ENCODE results near the gene PLA2G2C. TPM values are rescaled to one million over a fixed set of nuclear protein-coding genes. Genes with fewer than 3 reads are reported as not detected.
A peak's percentile ranks its signal among the peaks of the same experiment; 100 is the strongest.

The PLA2G2C gene
- total RNA-seq, 2 donors from 2014 or later = 0.27 TPM; not detected in 1

DNA sequence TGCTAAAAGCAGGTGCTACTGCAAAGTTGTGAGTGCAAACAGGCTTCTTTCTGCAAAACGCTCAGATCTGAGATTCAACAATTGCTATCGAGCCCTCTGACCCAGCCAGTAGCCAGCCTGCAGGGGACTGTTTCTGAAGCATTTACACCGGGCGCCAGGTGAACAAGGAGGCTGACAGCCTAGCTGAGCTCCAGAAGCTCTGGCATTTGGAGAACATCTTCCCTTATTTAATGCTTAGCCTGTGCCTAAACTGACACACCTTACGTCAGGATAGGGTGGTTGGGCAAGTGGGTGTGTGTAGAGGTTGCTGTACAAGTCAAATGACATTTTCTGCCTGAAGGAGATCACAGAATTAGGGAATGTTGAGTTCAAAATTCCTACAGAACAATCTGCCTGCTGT, 15.8 kb upstream of the PLA2G2C start:
- Histone ChIP-seq H3K4me1 (no peaks in the 10 kb centered on the region), H3K36me3 (no peaks in the 10 kb centered on the region), H3K9me3 (no peaks in the 10 kb centered on the region), H3K27ac (no peak overlapping the region), H3K27me3 (no peaks in the 10 kb centered on the region), H3K9ac (ENCODE audit: low read depth in 2 of 2, low read length in 2 of 2) (no peak overlapping the region), H3K4me3 (no peak overlapping the region)
- TF ChIP-seq, protein P1, sequence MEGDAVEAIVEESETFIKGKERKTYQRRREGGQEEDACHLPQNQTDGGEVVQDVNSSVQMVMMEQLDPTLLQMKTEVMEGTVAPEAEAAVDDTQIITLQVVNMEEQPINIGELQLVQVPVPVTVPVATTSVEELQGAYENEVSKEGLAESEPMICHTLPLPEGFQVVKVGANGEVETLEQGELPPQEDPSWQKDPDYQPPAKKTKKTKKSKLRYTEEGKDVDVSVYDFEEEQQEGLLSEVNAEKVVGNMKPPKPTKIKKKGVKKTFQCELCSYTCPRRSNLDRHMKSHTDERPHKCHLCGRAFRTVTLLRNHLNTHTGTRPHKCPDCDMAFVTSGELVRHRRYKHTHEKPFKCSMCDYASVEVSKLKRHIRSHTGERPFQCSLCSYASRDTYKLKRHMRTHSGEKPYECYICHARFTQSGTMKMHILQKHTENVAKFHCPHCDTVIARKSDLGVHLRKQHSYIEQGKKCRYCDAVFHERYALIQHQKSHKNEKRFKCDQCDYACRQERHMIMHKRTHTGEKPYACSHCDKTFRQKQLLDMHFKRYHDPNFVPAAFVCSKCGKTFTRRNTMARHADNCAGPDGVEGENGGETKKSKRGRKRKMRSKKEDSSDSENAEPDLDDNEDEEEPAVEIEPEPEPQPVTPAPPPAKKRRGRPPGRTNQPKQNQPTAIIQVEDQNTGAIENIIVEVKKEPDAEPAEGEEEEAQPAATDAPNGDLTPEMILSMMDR (IDR thresholded peaks at IDR 0.05) = no peak
- no peak for DNase-seq
- intact Hi-C loops (cut with DNase I) = no loop called here

DNA sequence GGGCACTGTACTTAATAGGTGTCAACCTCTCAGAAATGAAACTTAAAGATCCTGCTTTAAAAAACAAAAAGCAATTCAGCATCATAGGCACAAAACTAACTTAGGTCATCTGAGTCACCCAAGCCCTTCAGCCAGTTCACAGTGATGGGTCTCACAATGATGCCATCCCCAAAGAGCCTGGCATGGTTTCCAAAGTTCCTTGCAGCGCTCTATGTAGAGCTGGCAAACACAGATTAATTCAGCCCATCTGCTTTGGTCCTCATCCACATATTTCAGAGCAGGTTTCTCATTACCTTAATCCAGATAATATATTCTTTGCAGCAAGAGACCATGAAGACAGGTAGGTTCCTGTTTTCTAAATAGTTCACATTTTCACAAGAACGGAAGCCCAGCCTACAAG, 14.6 kb upstream of the PLA2G2C start:
- Histone ChIP-seq H3K36me3 (no peaks in the 10 kb centered on the region), H3K4me1 (no peaks in the 10 kb centered on the region), H3K4me3 (no peak overlapping the region), H3K9ac (ENCODE audit: low read depth in 2 of 2, low read length in 2 of 2) (no peak overlapping the region), H3K27me3 (no peaks in the 10 kb centered on the region), H3K27ac (no peak overlapping the region), H3K9me3 (no peaks in the 10 kb centered on the region)
- TF ChIP-seq, protein P1 (IDR thresholded peaks at IDR 0.05) = no peak
- intact Hi-C loops (cut with DNase I) = no loop called here
- no peak for DNase-seq

DNA sequence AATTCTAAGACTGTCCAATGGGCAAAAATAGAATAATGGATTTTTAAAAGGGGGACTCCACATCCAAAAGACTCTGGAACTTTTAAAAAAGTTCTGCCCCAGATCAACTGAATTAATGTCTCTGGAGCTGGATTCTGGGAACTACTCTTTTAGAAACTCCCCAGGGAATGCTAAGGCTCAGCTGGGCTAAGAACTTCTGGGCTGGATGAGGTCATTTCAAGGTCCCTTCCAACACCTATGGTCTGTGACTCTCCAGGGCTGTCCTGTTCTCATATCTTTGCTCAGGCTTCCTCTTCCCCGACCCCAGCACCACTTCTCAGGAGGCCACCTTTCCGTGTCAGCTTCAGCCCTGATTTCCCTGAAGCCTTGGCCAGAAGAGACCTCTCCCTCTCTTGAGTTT, 13.5 kb upstream of the PLA2G2C start:
- intact Hi-C loops (cut with DNase I) = no loop called here

DNA sequence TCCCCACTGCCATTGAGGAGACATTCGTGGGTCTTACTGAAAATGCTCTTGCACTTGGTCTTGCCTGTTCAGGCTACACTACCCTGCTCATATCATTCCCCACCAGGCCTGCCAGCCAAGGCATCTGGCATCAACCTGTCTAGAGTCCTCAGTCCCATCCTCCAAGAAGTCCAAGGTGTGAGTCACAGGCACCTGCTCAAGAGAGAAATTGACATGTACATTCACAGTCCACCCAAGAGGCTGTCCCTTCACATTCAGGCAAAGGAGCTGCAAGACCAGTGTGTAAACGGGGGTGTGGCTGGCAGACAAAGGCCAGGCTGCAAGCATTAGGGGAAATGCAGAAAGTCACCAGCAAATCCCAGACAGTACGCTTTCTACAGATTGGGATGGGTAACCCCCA, 13.1 kb upstream of the PLA2G2C start:
- Histone ChIP-seq H3K36me3 (no peaks in the 10 kb centered on the region), H3K9ac (ENCODE audit: low read depth in 2 of 2, low read length in 2 of 2) (no peak overlapping the region), H3K4me1 (peaks cover 8% of the 10 kb centered on the region), H3K9me3 (no peaks in the 10 kb centered on the region), H3K4me3 (no peak overlapping the region), H3K27me3 (no peaks in the 10 kb centered on the region), H3K27ac (no peak overlapping the region)
- intact Hi-C loops (cut with DNase I) = no loop called here
- peak; percentile 35 for DNase-seq
- TF ChIP-seq, protein P1 (IDR thresholded peaks at IDR 0.05) = no peak

More for the DNA sequence above, 13.5 kb upstream of the PLA2G2C start:
- no peak for DNase-seq
- Histone ChIP-seq H3K27ac (no peak overlapping the region), H3K9ac (ENCODE audit: low read depth in 2 of 2, low read length in 2 of 2) (no peak overlapping the region), H3K4me3 (no peak overlapping the region), H3K36me3 (no peaks in the 10 kb centered on the region), H3K9me3 (no peaks in the 10 kb centered on the region), H3K27me3 (no peaks in the 10 kb centered on the region), H3K4me1 (peaks cover 4% of the 10 kb centered on the region)
- TF ChIP-seq, protein P1 (IDR thresholded peaks at IDR 0.05) = no peak

DNA sequence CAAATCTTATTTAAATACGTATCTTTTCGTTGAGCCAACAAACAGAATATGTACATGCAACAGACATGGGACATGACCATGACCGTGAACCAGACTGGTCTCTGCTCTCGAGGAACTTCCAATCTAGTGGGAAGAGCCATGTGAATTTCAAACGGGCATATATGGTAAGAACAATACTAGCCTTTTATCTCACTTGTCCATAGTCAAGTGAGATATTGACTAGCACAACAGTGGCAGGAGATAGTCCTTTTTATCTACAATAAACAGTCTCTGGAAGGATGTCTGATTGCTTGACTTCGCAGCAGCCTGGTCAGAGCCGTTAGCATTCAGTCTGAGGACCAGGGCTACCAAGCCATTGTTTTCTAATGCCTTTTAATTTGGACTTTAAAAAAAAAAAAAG, 12.6 kb upstream of the PLA2G2C start:
- no peaks in the 10 kb centered on the region for H3K27me3 ChIP-seq
- peaks cover 9% of the 10 kb centered on the region for H3K4me1 ChIP-seq
- no peaks in the 10 kb centered on the region for H3K9me3 ChIP-seq
- H3K9ac ChIP-seq (ENCODE audit: low read depth in 2 of 2, low read length in 2 of 2) = no peak overlapping the region
- H3K36me3 ChIP-seq = no peaks in the 10 kb centered on the region
- TF ChIP-seq, protein P1 (IDR thresholded peaks at IDR 0.05) = no peak
- intact Hi-C loops (cut with DNase I) = no loop called here
- no peak overlapping the region for H3K27ac ChIP-seq
- DNase-seq = no peak
- H3K4me3 ChIP-seq = no peak overlapping the region

DNA sequence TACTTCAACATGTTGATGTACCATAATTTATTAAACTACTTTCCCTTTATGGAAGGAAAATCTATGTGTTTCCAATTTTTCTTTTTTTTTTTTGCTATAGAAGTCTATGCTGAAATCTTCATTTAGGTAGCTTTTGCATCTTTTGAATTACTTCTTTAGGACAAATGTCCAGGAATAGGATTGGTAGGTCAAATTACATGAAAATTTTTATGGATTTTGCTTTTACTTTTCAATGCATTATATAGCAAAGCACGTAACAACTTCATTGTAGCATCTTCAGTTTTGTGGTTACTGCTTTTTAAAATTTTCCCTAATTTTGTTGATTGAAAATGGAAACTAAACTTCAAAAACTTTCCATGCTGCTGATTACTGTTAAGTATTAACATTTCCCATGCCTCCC, 12.0 kb upstream of the PLA2G2C start:
- Histone ChIP-seq H3K9me3 (no peaks in the 10 kb centered on the region), H3K4me3 (no peak overlapping the region), H3K4me1 (peaks cover 9% of the 10 kb centered on the region), H3K27me3 (no peaks in the 10 kb centered on the region), H3K36me3 (no peaks in the 10 kb centered on the region), H3K9ac (ENCODE audit: low read depth in 2 of 2, low read length in 2 of 2) (no peak overlapping the region), H3K27ac (no peak overlapping the region)
- no peak for DNase-seq
- TF ChIP-seq, protein P1 (IDR thresholded peaks at IDR 0.05) = no peak
- intact Hi-C loops (cut with DNase I) = no loop called here

Measured in colonic mucosa (tissue), 4 donors.